SK-N-MC (cell line): ENCODE data around the gene GH2.

Experiments
- EZH2 ChIP-seq: fragments of 200-600 bp; sonication (generic); IDR thresholded peaks from one replicate; pipeline ENCODE4 v1.6.1; 2017; ENCODE audit warnings: antibody characterized with exemption
- POLR2AphosphoS5 ChIP-seq: IDR thresholded peaks from 2 replicates; pipeline ENCODE4 v1.6.1; 2012; ENCODE audit warnings: mild to moderate bottlenecking, low read depth, low read length, borderline replicate concordance

- no peak for TF ChIP-seq EZH2
- no peak for TF ChIP-seq POLR2AphosphoS5
Measured at GRCh38 chr17:63928172-63928666, 46.5 kb upstream of the GH2 start.
